Mesenchymal stem cell (in vitro differentiated cells and primary cell): ENCODE results near the gene UACA.

Experiments
- DNase-seq: peaks from one replicate; pipeline ENCODE4 v3.0.0-alpha.2; 2013
- H2AFZ ChIP-seq: one replicate; pipeline ENCODE4 v1.6.1; 2013; ENCODE audit warnings: low read depth, mild to moderate bottlenecking, control low read depth, inconsistent platforms, low read length, moderate library complexity
- H2AK5ac ChIP-seq: 2 replicates; pipeline ENCODE4 v1.6.1; 2013; ENCODE audit warnings: low read length, moderate library complexity, mild to moderate bottlenecking, inconsistent platforms; ENCODE audit not compliant: severe bottlenecking
- H2BK120ac ChIP-seq: one replicate; pipeline ENCODE4 v1.6.1; 2013; ENCODE audit warnings: low read depth, mild to moderate bottlenecking, inconsistent platforms, low read length, moderate library complexity
- H2BK12ac ChIP-seq, 2 experiments: one replicate each; pipeline ENCODE4 v1.6.1; 2013; ENCODE audit warnings: inconsistent platforms in 2 of 2, low read length in 2 of 2, mild to moderate bottlenecking in 2 of 2, moderate library complexity in 2 of 2, control low read depth in 1 of 2
- H2BK15ac ChIP-seq: one replicate; pipeline ENCODE4 v1.6.1; 2013; ENCODE audit warnings: mild to moderate bottlenecking, low read depth, inconsistent platforms; ENCODE audit not compliant: poor library complexity, severe bottlenecking
- H2BK5ac ChIP-seq: 2 replicates; pipeline ENCODE4 v1.6.1; 2013; ENCODE audit warnings: low read depth, mild to moderate bottlenecking, low read length, control low read depth, inconsistent platforms; ENCODE audit not compliant: poor library complexity, severe bottlenecking
- H3K14ac ChIP-seq, 2 experiments: one replicate each; pipeline ENCODE4 v1.6.1; 2013; ENCODE audit warnings: inconsistent platforms in 2 of 2, low read length in 2 of 2, control low read depth in 1 of 2, mild to moderate bottlenecking in 1 of 2, moderate library complexity in 1 of 2
- H3K18ac ChIP-seq, 2 experiments: one replicate each; pipeline ENCODE4 v1.6.1; 2013; ENCODE audit warnings: inconsistent platforms in 2 of 2, low read length in 2 of 2, control low read depth in 1 of 2, low read depth in 1 of 2, mild to moderate bottlenecking in 1 of 2
- H3K23ac ChIP-seq, 2 experiments: one replicate each; pipeline ENCODE4 v1.6.1; 2013; ENCODE audit warnings: inconsistent platforms in 2 of 2, low read length in 2 of 2, mild to moderate bottlenecking in 2 of 2, moderate library complexity in 2 of 2, control low read depth in 1 of 2
- H3K27ac ChIP-seq: 2 replicates; pipeline ENCODE4 v1.5.1; 2013; ENCODE audit warnings: mild to moderate bottlenecking, moderate library complexity, low read length, control low read depth, inconsistent platforms; ENCODE audit not compliant: poor library complexity, severe bottlenecking
- H3K27me3 ChIP-seq, 2 experiments: 2 replicates each; pipeline versions ENCODE4 v1.6.1 to v1.7.0; 2013; ENCODE audit warnings: low read length in 2 of 2, mild to moderate bottlenecking in 2 of 2, moderate library complexity in 2 of 2, control low read depth in 1 of 2, inconsistent platforms in 1 of 2; ENCODE audit not compliant: control insufficient read depth in 1 of 2, insufficient read depth in 1 of 2
- H3K36me3 ChIP-seq, 2 experiments: 2 replicates each; pipeline versions ENCODE4 v1.6.1 to v1.7.0; 2013; ENCODE audit warnings: low read length in 2 of 2, control low read depth in 1 of 2, inconsistent platforms in 1 of 2, low read depth in 1 of 2, mild to moderate bottlenecking in 1 of 2; ENCODE audit not compliant: insufficient read depth in 2 of 2, control insufficient read depth in 1 of 2
- H3K4ac ChIP-seq, 2 experiments: one replicate each; pipeline ENCODE4 v1.6.1; 2013; ENCODE audit warnings: inconsistent platforms in 2 of 2, low read length in 2 of 2, mild to moderate bottlenecking in 2 of 2, moderate library complexity in 2 of 2, control low read depth in 1 of 2, low read depth in 1 of 2
- H3K4me1 ChIP-seq: 2 replicates; pipeline ENCODE4 v1.6.1; 2013; ENCODE audit warnings: low read depth, low read length, control low read depth; ENCODE audit not compliant: control insufficient read depth, insufficient read depth
- H3K4me2 ChIP-seq: 2 replicates; pipeline ENCODE4 v1.6.1; 2013; ENCODE audit warnings: low read length, mild to moderate bottlenecking, inconsistent platforms; ENCODE audit not compliant: poor library complexity, severe bottlenecking
- H3K4me3 ChIP-seq, 2 experiments: 2 replicates each; pipeline versions ENCODE4 v1.5.1 to v1.7.0; 2013; ENCODE audit warnings: low read length in 2 of 2, mild to moderate bottlenecking in 2 of 2, control low read depth in 1 of 2, low read depth in 1 of 2; ENCODE audit not compliant: insufficient read depth in 1 of 2
- H3K79me1 ChIP-seq: replicated peaks from 2 replicates; pipeline ENCODE4 v1.6.1; 2013; ENCODE audit warnings: mild to moderate bottlenecking, control low read depth, low read length, inconsistent platforms; ENCODE audit not compliant: poor library complexity, severe bottlenecking
- H3K9ac ChIP-seq: 2 replicates; pipeline ENCODE4 v1.7.0; 2013; ENCODE audit warnings: mild to moderate bottlenecking, low read length, moderate library complexity
- H3K9me3 ChIP-seq: 2 replicates; pipeline ENCODE4 v1.7.0; 2013; ENCODE audit warnings: mild to moderate bottlenecking, low read length; ENCODE audit not compliant: control insufficient read depth
- H4K8ac ChIP-seq: one replicate; pipeline ENCODE4 v1.6.1; 2013; ENCODE audit warnings: inconsistent platforms, mild to moderate bottlenecking, low read length, moderate library complexity
- H4K91ac ChIP-seq: one replicate; pipeline ENCODE4 v1.6.1; 2013; ENCODE audit warnings: mild to moderate bottlenecking, low read length, inconsistent platforms
- WGBS: methylation state at CpG from one replicate; pipeline ENCODE4 v1.1.7; 2013; ENCODE audit warnings: mixed read lengths; 5-methylcytosine and 5-hydroxymethylcytosine counted together

Gene UACA

DNA sequence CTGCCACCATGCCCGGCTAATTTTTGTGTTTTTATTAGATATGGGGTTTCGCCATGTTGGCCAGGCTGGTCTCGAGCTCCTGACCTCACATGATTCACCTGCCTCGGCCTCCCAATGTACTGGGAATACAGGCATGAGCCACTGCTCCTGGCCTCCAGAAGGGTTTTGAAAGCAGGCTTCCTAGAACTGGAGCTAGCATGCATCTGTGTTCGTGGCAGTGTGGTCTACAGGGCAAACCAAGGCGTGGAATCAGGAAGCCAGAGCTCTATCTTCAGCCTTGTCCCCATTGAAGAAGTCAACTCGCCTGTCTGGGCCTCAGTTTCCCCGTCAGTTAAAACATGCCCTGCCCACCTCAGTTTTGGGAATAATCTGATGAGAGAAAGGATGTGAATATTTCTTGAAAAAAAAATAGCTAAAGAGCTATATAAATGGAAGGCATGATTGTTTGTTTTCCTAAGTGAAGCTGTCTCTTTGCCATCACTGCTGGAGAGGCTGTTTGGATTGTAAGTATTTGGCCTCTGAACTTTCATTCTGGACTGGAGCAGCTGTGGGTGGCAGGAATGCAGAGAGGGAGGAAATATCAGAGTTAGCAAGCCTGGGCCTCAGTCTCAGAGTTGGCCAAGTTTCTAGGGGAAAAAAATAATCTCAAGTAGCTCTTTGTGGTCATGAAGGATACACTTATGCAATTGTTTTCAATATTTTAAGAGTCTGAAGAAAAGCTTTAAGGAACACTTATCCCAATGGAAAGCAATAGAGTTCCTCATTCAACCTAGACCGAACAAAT lies 36.5 kb upstream of the UACA start:
- H3K14ac ChIP-seq: no peak overlapping the region
- H3K4me3 ChIP-seq: peak overlapping the region in 1 of 2 experiments; percentile 11
- peak overlapping the region; percentile 72 for H3K9ac ChIP-seq
- no peak overlapping the region for H3K23ac ChIP-seq
- no peak overlapping the region for H4K8ac ChIP-seq
- peak overlapping the region; percentile 61 to 93 for H2BK12ac ChIP-seq
- H4K91ac ChIP-seq: peak overlapping the region; percentile 77
- peak overlapping the region; percentile 63 to 87 for H3K18ac ChIP-seq
- peak overlapping the region; percentile 12 for H2BK120ac ChIP-seq
- H2BK15ac ChIP-seq: peak overlapping the region; percentile 62
- 34% methylated on average over 9 of the region's 9 CpGs for WGBS
- H2BK5ac ChIP-seq: no peak overlapping the region
- H3K79me1 ChIP-seq: no peaks in the 10 kb centered on the region
- H3K27ac ChIP-seq: peak overlapping the region; percentile 91
- H3K4me1 ChIP-seq: peaks cover 16% of the 10 kb centered on the region
- no peak overlapping the region for H2AFZ ChIP-seq
- no peaks in the 10 kb centered on the region for H3K27me3 ChIP-seq
- peak overlapping the region; percentile 97 for H2AK5ac ChIP-seq
- H3K4ac ChIP-seq: peak overlapping the region in 1 of 2 experiments; percentile 81
- no peaks in the 10 kb centered on the region for H3K9me3 ChIP-seq
- no peaks in the 10 kb centered on the region for H3K36me3 ChIP-seq
- peak overlapping the region; percentile 25 for H3K4me2 ChIP-seq
- peak; percentile 98 for DNase-seq

GRCh38 chr15:70797464-70797863 lies 34.1 kb upstream of the UACA start:
- H2BK15ac ChIP-seq: peak overlapping the region; percentile 23
- WGBS: 94% methylated on average over 5 of the region's 5 CpGs
- H2BK12ac ChIP-seq: no peak overlapping the region
- peaks cover 28% of the 10 kb centered on the region for H3K4me1 ChIP-seq
- no peak overlapping the region for H3K4me2 ChIP-seq
- H3K9me3 ChIP-seq: no peaks in the 10 kb centered on the region
- H3K23ac ChIP-seq: no peak overlapping the region
- H3K27ac ChIP-seq: no peak overlapping the region
- H2BK120ac ChIP-seq: no peak overlapping the region
- H3K79me1 ChIP-seq: no peaks in the 10 kb centered on the region
- no peak overlapping the region for H3K14ac ChIP-seq
- H3K18ac ChIP-seq: no peak overlapping the region
- H2BK5ac ChIP-seq: no peak overlapping the region
- no peak for DNase-seq
- H3K9ac ChIP-seq: no peak overlapping the region
- H3K27me3 ChIP-seq: no peaks in the 10 kb centered on the region
- H4K91ac ChIP-seq: no peak overlapping the region
- no peak overlapping the region for H2AFZ ChIP-seq
- H3K4ac ChIP-seq: no peak overlapping the region
- no peak overlapping the region for H4K8ac ChIP-seq
- H3K36me3 ChIP-seq: no peaks in the 10 kb centered on the region
- peak overlapping the region; percentile 63 for H2AK5ac ChIP-seq
- peak overlapping the region in 1 of 2 experiments; percentile 7 for H3K4me3 ChIP-seq

- H4K8ac ChIP-seq: no peak overlapping the region
- H2BK15ac ChIP-seq: peak overlapping the region; percentile 93
- H3K9ac ChIP-seq: no peak overlapping the region
- H3K4me1 ChIP-seq: peaks cover 30% of the 10 kb centered on the region
- H3K14ac ChIP-seq: no peak overlapping the region
- H3K4me3 ChIP-seq: peak overlapping the region in 1 of 2 experiments; percentile 21
- peak overlapping the region; percentile 2 for H4K91ac ChIP-seq
- H3K4ac ChIP-seq: peak overlapping the region in 1 of 2 experiments; percentile 2
- peak overlapping the region; percentile 55 for H2BK120ac ChIP-seq
- no peaks in the 10 kb centered on the region for H3K9me3 ChIP-seq
- H3K27me3 ChIP-seq: no peaks in the 10 kb centered on the region
- no peak for DNase-seq
- H2AFZ ChIP-seq: no peak overlapping the region
- whole genome bisulfite sequencing: 97% methylated on average over 14 of the region's 14 CpGs
- no peaks in the 10 kb centered on the region for H3K36me3 ChIP-seq
- peak overlapping the region; percentile 37 for H2AK5ac ChIP-seq
- H3K79me1 ChIP-seq: no peaks in the 10 kb centered on the region
- peak overlapping the region; percentile 81 to 99 for H2BK12ac ChIP-seq
- H2BK5ac ChIP-seq: no peak overlapping the region
- H3K23ac ChIP-seq: no peak overlapping the region
- H3K18ac ChIP-seq: peak overlapping the region; percentile 11 to 85
- no peak overlapping the region for H3K4me2 ChIP-seq
- peak overlapping the region; percentile 7 for H3K27ac ChIP-seq
These were observed 33.4 kb upstream of the UACA start for GRCh38 chr15:70796516-70797310.

DNA sequence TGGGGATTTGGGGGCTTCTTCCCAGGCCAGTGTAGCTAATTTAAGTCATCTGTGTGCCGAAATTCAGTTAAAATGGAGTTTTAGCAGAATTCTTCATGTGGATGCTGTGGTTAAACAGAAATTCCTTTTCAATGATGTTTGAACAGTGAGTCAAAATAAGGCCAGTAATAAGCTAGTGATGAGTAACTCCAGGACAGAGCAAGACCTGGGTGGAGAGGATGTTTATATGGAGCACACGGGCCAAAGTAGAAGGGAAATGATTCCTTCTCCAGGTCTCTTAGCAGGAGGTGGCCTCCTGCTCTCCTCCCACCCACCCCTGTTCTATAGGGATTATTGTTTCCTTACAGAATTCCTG lies 31.9 kb upstream of the UACA start:
- peak overlapping the region; percentile 32 for H3K4me2 ChIP-seq
- no peak overlapping the region for H2AFZ ChIP-seq
- no peaks in the 10 kb centered on the region for H3K79me1 ChIP-seq
- peak overlapping the region; percentile 94 for H3K9ac ChIP-seq
- H2BK15ac ChIP-seq: no peak overlapping the region
- WGBS: 0% methylated on average over 2 of the region's 2 CpGs
- peak overlapping the region in 1 of 2 experiments; percentile 46 for H3K4me3 ChIP-seq
- H3K14ac ChIP-seq: no peak overlapping the region
- peak overlapping the region; percentile 93 for H2BK120ac ChIP-seq
- peak overlapping the region in 1 of 2 experiments; percentile 66 for H2BK12ac ChIP-seq
- H4K91ac ChIP-seq: peak overlapping the region; percentile 71
- H4K8ac ChIP-seq: no peak overlapping the region
- H3K4me1 ChIP-seq: peaks cover 29% of the 10 kb centered on the region
- DNase-seq: peak; percentile 97
- peak overlapping the region; percentile 42 to 58 for H3K18ac ChIP-seq
- peak overlapping the region; percentile 99 for H2BK5ac ChIP-seq
- no peaks in the 10 kb centered on the region for H3K9me3 ChIP-seq
- no peak overlapping the region for H3K23ac ChIP-seq
- no peaks in the 10 kb centered on the region for H3K27me3 ChIP-seq
- no peak overlapping the region for H2AK5ac ChIP-seq
- no peaks in the 10 kb centered on the region for H3K36me3 ChIP-seq
- H3K4ac ChIP-seq: peak overlapping the region in 1 of 2 experiments; percentile 67
- H3K27ac ChIP-seq: peak overlapping the region; percentile 98
